GM08714 (cell line): ENCODE results near the gene OLFML1.

Source experiments
- H3K4me3 ChIP-seq: fragments of 200-500 bp; sonication (Bioruptor generic); 2 replicates; pipeline ENCODE4 v1.5.1; 2014; ENCODE audit warnings: mild to moderate bottlenecking, low read length, inconsistent platforms
- ZNF274 ChIP-seq: IDR thresholded peaks from 2 replicates; pipeline ENCODE4 v1.6.1; 2012; ENCODE audit warnings: mild to moderate bottlenecking, low read depth, low read length

Gene OLFML1

GRCh38 chr11:7525424-7525823, 40.1 kb downstream of the OLFML1 start:
- H3K4me3 ChIP-seq, result no peak overlapping the region
- TF ChIP-seq ZNF274, result no peak

DNA sequence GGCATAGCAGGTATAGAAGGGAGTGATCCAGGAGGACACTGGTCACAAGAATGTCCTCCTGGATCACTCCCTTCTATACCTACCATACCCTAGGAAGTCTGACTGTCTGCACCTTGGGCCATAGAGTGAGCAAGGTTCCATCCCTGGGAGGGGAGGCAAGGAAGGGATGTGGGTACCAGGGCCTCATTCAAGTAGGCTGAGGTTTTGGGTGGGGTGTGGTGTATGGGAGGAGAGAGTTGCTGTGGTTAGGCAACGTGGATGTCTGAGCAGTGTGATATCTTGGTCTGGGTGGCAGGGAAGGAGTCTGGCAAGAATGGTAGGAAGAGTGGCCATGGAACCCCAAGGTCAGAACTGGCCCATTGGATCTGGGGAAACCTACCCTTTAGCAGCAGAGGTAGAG, 41.7 kb downstream of the OLFML1 start:
- no peak for TF ChIP-seq ZNF274
- H3K4me3 ChIP-seq, result no peak overlapping the region

DNA sequence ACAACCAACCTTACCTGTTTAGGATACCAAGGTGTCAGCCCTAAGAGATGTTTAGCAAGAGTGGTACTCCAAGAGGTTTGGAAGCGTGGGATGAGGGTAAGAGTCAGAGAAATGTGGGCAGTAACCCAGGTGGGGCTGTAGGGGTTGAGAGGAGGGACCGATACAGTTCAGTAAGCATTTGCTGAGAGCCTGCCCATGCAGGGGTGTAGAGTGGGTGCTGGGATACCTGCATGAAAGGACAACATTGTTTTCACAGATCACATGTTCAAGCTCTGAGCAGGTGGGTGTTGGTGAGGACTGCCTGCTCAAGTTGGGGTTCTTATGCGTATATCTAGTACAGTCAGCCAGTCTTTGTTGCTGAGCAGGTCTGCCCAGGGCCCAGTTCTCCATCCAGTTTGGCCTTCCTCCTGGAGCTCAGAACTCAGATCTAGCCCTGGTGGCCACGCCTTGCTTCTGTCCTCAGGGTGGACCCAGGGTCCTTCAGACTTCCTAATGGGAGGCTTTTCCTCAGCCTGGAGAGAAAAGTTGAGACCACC, 43.3 kb downstream of the OLFML1 start:
- no peak for TF ChIP-seq ZNF274
- H3K4me3 ChIP-seq, result no peak overlapping the region

- H3K4me3 ChIP-seq, result no peak overlapping the region
These were observed 44.8 kb downstream of the OLFML1 start for GRCh38 chr11:7530013-7530640.

GRCh38 chr11:7531011-7531410, 45.7 kb downstream of the OLFML1 start:
- no peak for TF ChIP-seq ZNF274
- no peak overlapping the region for H3K4me3 ChIP-seq

More at GRCh38 chr11:7530013-7530640, 44.8 kb downstream of the OLFML1 start:
- no peak for TF ChIP-seq ZNF274

GRCh38 chr11:7532405-7533145, 47.3 kb downstream of the OLFML1 start:
- no peak for TF ChIP-seq ZNF274
- no peak overlapping the region for H3K4me3 ChIP-seq

DNA sequence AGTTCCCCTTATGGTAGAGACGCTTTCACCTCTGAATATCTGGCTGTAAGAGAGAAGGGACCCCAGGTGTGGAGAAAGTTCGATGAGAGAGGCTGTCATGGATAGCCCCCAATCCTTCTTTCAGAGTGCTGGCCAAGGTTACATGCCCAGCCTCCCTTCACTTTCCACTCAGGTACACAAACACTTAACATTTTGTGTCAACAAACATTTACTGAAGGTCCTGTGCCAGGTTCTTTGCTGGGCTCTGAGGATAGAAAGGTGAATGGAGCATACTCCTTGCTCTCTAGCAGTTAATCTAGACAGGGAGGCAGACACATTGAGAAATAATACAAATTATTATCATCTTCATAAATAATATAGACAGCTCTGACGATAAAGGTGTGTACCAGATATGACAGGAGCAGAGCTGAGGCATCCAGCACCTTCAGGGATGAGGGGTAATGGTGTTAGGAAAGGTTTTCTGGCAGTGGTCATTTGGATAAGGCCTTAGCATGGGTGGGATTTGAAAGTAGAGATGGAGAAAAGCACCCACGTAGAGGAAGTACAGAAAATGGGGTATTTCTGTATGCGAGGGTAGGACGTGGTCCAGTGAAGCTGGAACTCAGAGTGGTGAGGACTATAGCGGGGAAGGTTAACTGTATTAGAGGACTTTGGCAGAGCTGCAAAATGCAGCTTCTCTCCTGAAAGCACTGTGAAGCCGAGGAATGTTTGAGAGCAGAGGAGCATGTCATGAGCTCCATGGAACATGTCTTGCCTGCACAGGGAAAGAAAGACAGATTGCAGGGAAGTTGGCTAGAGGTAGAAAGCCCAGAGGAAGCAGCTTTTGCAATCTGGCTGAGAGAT, 48.1 kb downstream of the OLFML1 start:
- H3K4me3 ChIP-seq, result peak overlapping the region; percentile 32; the same call in 1 of the 2 replicates
- TF ChIP-seq ZNF274, result no peak

GRCh38 chr11:7534042-7534378, 48.7 kb downstream of the OLFML1 start:
- H3K4me3 ChIP-seq, result peak overlapping the region; percentile 32; the same call in 1 of the 2 replicates
- TF ChIP-seq ZNF274, result no peak

- TF ChIP-seq ZNF274, result no peak
- no peak overlapping the region for H3K4me3 ChIP-seq
These were observed 50.8 kb downstream of the OLFML1 start for GRCh38 chr11:7536100-7536499.

GRCh38 chr11:7537265-7537664, 52.0 kb downstream of the OLFML1 start:
- TF ChIP-seq ZNF274, result no peak
- H3K4me3 ChIP-seq, result no peak overlapping the region

- TF ChIP-seq ZNF274, result no peak
- no peak overlapping the region for H3K4me3 ChIP-seq
These were observed 52.7 kb downstream of the OLFML1 start for GRCh38 chr11:7538031-7538430.

- H3K4me3 ChIP-seq, result no peak overlapping the region
- TF ChIP-seq ZNF274, result no peak
These were observed 53.5 kb downstream of the OLFML1 start for GRCh38 chr11:7538466-7539454.

- H3K4me3 ChIP-seq, result no peak overlapping the region
- TF ChIP-seq ZNF274, result no peak
These were observed 55.7 kb downstream of the OLFML1 start for GRCh38 chr11:7540830-7541555.

- no peak for TF ChIP-seq ZNF274
- H3K4me3 ChIP-seq, result no peak overlapping the region
These were observed 58.0 kb downstream of the OLFML1 start for GRCh38 chr11:7543302-7543701.
